Kidney (tissue), 14 donors: ENCODE data around the gene KNDC1. TPM values are rescaled to one million over a fixed set of nuclear protein-coding genes. Genes with fewer than 3 reads are reported as not detected.

Experiments used
- DNase-seq, 5 donors: peaks; one replicate each; pipeline ENCODE4 v3.0.0-alpha.2; 2013 to 2020
- FAIRE-seq: peaks from 2 replicates; lab custom pipeline; 2012; peaks lifted over from hg19 to GRCh38; lab: Jason Lieb, UNC
- H3K27ac ChIP-seq, 2 donors: one replicate each; pipeline ENCODE4 v1.7.0; 2013; ENCODE audit warnings: low read depth in 2 of 2, low read length in 2 of 2, inconsistent platforms in 1 of 2
- H3K27me3 ChIP-seq: one replicate; pipeline ENCODE4 v1.7.1; 2013; ENCODE audit warnings: low read length, inconsistent platforms; ENCODE audit not compliant: control insufficient read depth, insufficient read depth
- H3K36me3 ChIP-seq, 3 donors: one replicate each; pipeline versions ENCODE4 v1.7.0 to v1.7.1; 2013; ENCODE audit warnings: low read length in 3 of 3, control low read depth in 1 of 3, inconsistent platforms in 1 of 3; ENCODE audit not compliant: insufficient read depth in 3 of 3, control insufficient read depth in 2 of 3
- H3K4me1 ChIP-seq, 3 donors: one replicate each; pipeline versions ENCODE4 v1.7.0 to v1.7.1; 2013; ENCODE audit warnings: low read length in 3 of 3, inconsistent platforms in 1 of 3, low read depth in 1 of 3; ENCODE audit not compliant: control insufficient read depth in 2 of 3, insufficient read depth in 2 of 3
- H3K4me3 ChIP-seq, 3 donors: one replicate each; pipeline versions ENCODE4 v1.7.0 to v1.8.1; 2013; ENCODE audit warnings: low read length in 3 of 3, control low read depth in 1 of 3, inconsistent platforms in 1 of 3
- H3K9ac ChIP-seq, 3 donors: one replicate each; pipeline versions ENCODE4 v1.7.0 to v1.7.1; 2013; ENCODE audit warnings: low read length in 3 of 3, control low read depth in 1 of 3, inconsistent platforms in 1 of 3
- H3K9me3 ChIP-seq, 3 donors: one replicate each; pipeline versions ENCODE4 v1.7.0 to v1.7.1; 2013; ENCODE audit warnings: low read length in 3 of 3, control low read depth in 1 of 3, inconsistent platforms in 1 of 3; ENCODE audit not compliant: control insufficient read depth in 2 of 3, insufficient read depth in 1 of 3
- intact Hi-C: fragments of 100-400 bp; cut with DNase I; formaldehyde crosslinking; loops from one replicate; pipeline ENCODE4 v1.11.1; 2022
- polyA plus RNA-seq: library from polyadenylated mRNA; stranded (reverse); fragments of 350-450 nt; fragmentation: Illumina TruSeq; extraction: RNeasy Lipid Tissue Mini Kit (QIAGEN cat#74804); gene quantifications from one replicate; pipeline ENCODE4 v1.2.3, GENCODE V29; 2014; ENCODE audit warnings: low read depth, low replicate concordance; ENCODE audit not compliant: insufficient read depth
- total RNA-seq: library from RNA; stranded (reverse); fragmentation: NEBNext Ultra II Directional; extraction: Animal tissue kit (Norgen Biotek cat#: 25700); gene quantifications from one replicate; pipeline ENCODE4 v1.2.1, GENCODE V29; 2021
- TF ChIP-seq, protein P1 (sequence below): IDR thresholded peaks from 3 replicates; pipeline ENCODE4 v1.5.1; 2012; ENCODE audit warnings: mild to moderate bottlenecking, moderate library complexity, borderline replicate concordance; ENCODE audit not compliant: insufficient read depth; ENCODE audit errors: extremely low read depth
- donor health status: control.
- donor health status: control.
- donor health status: control.
- donor health status: control.
- donor health status: control.
- donor health status: DM: yes; HTN: yes; CAD: no.
- donor health status: Normal renal cell carcinoma (clear cell type).

KNDC1 gene
- total and polyA plus RNA-seq, 2 donors from 2014 or later, result 0.43 to 8.7 TPM

DNA sequence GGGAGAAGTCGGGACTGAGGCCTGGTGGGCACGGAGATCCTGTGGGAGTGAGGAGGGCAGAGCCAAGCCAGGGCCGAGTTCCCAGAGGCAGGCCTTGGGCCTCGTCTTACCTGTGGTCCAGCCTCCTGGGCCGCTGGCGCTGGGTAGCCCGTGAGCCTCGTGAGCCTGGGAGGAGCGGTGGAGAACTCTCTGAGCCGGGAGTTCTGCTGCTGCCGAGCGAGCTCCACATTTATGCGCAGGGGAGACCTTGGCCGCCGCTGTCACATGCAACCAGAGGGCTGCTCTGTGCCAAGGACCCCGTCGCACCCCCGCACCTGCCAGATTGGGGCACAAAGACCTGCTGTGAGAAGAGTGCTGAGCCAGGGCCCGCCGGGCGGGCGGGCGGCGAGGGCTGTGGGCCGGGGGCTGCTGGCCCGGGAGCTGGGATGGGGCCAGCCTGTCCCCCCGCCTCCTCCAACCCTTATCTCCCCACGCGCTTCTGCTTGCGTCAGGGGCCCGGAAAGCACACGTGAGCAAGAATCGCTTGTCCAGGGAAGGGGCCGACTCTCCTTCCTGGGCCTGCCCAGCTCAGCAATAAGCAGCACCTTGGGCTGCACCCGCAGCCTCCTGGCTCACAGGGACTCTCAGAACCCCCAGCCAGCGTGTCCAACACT is 87.8 kb downstream of the KNDC1 start:
- Histone ChIP-seq H3K27ac (no peak overlapping the region), H3K9me3 (no peaks in the 10 kb centered on the region), H3K9ac (no peak overlapping the region), H3K36me3 (peaks cover 0 to 2% (median 0%) of the 10 kb centered on the region in 3 donors), H3K4me3 (no peak overlapping the region), H3K27me3 (peaks cover 3% of the 10 kb centered on the region), H3K4me1 (no peaks in the 10 kb centered on the region)
- DNase-seq (peak in 1 of 5 donors; percentile 71), FAIRE-seq (no peak)
- TF ChIP-seq, protein P1, sequence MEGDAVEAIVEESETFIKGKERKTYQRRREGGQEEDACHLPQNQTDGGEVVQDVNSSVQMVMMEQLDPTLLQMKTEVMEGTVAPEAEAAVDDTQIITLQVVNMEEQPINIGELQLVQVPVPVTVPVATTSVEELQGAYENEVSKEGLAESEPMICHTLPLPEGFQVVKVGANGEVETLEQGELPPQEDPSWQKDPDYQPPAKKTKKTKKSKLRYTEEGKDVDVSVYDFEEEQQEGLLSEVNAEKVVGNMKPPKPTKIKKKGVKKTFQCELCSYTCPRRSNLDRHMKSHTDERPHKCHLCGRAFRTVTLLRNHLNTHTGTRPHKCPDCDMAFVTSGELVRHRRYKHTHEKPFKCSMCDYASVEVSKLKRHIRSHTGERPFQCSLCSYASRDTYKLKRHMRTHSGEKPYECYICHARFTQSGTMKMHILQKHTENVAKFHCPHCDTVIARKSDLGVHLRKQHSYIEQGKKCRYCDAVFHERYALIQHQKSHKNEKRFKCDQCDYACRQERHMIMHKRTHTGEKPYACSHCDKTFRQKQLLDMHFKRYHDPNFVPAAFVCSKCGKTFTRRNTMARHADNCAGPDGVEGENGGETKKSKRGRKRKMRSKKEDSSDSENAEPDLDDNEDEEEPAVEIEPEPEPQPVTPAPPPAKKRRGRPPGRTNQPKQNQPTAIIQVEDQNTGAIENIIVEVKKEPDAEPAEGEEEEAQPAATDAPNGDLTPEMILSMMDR, result no peak
- intact Hi-C loops, result no loop called here

DNA sequence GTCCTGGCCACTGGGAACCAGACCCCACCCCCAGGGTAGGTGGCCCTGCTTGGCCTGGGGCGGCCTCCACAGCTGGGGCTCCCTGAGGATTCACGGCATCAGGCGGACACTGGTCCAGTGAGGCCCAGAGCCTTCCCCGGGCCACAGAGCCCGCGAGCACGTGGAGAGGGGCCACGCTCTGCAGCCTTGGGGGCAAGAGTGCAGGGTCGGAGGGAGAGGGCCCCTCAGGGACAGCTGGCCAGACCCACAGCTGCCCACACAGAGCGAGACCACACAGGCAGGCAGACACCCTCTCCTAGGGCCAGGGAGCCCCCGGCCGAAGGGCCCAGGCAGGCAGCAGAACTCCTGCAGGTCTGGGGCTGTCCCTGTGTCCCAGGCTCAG is 88.3 kb downstream of the KNDC1 start:
- Histone ChIP-seq H3K4me1 (no peaks in the 10 kb centered on the region), H3K36me3 (no peaks in the 10 kb centered on the region), H3K9ac (no peak overlapping the region), H3K9me3 (no peaks in the 10 kb centered on the region), H3K27me3 (peaks cover 3% of the 10 kb centered on the region), H3K27ac (no peak overlapping the region), H3K4me3 (no peak overlapping the region)
- intact Hi-C loops, result no loop called here
- DNase-seq, result peak in 1 of 5 donors; percentile 68
- TF ChIP-seq, protein P1, result no peak
- FAIRE-seq, result no peak

DNA sequence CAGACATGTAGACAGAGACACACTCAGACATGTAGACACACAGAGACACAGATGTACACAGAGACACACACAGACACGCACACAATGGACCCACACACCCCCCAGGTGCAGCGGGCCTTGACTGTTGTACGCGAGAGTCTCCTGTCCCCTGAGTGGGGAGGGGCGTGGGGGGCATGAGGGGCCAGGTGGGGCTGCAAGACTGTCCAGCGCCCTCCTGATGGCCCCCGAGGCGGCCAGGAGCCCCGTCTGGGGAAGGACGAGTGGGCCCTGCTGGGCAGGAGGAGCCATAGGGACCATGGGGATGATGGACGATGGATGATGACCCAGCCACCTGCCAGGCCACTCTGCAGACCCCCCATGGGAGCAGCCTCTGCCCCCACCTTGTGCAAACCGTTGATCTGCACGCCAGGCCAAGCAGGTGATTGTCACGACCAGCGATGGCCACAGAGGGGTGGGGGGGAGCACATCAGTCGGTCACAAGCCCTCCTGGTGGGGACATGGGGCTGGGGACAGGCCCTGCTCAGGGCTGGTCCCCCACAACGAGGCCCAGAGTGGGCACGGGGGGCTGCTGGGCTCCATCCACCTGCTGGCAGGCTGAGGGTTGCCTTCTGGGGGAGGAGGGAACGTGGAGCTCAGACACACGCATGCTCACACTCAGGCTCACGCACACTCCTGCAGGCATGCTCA is 89.2 kb downstream of the KNDC1 start:
- no peaks in the 10 kb centered on the region for H3K4me1 ChIP-seq
- no peaks in the 10 kb centered on the region for H3K36me3 ChIP-seq
- H3K9me3 ChIP-seq, result no peaks in the 10 kb centered on the region
- intact Hi-C loops, result no loop called here
- FAIRE-seq (no peak), DNase-seq (no peak)
- TF ChIP-seq, protein P1, result no peak
- H3K9ac ChIP-seq, result no peak overlapping the region
- no peak overlapping the region for H3K27ac ChIP-seq
- no peak overlapping the region for H3K4me3 ChIP-seq
- H3K27me3 ChIP-seq, result peaks cover 3% of the 10 kb centered on the region
